NCI-H446 treated with DMSO at 0.1 percent for 48 hours (cell line): ENCODE measurements around the gene ARL15.

Source experiments
- DNase-seq: peaks from one replicate; lab custom pipeline; 2025; lab: John Stamatoyannopoulos, UW

ARL15 gene

DNA sequence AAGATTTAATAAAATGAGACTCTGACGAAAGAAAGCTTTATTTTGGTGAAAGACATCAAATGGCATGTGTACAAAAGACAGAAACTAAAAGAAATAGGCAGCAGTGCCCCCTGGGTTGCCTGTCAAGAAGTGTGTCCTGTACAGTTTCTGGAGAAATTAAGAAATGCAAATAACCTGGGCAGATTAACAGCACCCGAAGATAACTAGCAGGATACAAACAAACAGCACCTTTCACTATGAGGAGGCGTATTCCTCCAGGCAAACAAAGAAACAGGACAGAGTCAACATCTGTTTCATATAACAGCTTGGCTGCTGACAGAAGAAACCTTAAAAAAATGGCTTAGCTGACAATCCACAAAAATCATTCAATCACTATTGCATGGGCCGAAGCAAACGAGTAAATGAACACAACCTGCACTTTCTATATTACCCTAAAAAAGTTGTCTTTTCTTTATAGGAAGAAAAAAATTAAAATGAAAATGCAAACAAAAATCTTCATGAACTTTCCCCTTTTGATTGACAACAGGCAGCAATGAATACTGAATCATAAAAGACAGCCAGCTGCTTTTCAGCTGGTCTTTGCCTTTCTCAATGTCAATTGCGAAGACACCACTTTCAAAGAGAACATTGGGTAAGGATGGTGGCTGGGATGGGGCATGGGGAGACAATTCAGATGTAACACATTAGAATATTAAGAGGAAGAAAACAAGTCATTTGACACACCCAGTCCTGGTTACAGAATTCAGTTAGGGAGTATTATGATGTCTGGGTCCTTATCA, 162.1 kb downstream of the ARL15 start:
- DNase-seq, result no peak

DNA sequence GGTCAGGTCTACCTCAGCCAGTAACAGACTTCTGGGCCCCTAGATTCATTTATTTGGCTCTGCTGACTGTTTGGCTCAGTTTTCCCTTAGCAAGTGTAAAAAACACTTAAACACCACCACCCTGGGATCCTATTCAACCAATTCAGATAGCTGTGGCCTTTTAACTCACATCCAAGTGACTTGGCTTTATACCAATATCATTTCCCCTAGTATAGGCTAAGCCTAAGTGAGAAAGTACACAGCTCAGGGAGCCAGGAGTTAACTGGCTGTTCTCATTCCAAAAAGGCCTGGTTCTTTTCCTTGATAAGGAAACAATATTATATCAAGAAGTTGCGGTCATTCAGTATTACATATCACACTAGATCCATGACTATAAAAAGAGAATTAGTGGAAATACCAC, 163.5 kb downstream of the ARL15 start:
- DNase-seq, result peak; percentile 49

DNA sequence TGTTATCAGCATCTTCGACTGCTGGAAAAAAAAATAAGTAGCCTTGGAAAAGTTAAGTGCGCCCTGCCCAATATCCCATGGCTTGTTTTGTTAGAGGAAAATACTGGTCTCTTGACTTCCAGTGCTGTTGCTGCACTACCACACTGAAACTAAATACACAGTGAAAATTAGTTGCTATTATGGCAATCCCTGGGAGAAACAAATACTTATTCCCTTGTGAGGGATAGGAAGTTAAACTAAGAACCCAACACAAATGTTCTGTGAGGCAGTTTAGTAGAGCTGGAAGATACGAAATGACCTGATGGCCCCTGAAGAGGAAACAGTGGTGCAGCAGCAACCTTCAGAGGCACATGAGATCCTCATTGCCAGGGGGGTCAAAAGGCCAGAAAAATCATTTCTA, 164.0 kb downstream of the ARL15 start:
- no peak for DNase-seq

DNA sequence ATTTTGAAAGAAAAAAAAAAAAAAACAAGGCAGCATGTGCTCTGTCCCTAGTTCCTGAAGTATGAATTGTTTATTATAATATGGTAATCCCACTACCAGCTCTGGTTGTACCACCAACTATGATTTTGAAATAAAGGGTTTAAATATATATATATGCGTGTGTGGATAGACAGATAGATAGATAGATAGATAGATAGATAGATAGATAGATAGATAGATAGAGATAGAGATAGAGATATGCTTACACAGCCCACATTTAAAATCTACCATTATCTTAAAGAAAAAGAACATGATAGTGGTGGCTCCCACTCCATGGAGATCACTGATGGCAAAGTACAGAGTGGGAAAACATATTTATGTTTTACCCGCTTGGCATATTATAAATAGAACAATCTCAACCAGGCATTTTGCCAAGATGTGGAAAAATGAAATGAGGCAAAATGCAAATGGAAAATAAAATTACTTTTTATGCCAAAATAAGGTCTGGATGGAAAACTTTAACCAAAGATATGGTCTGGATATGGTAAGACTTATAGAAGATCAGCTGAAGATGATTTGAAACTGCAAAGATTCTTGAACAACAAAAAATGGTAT, 170.0 kb downstream of the ARL15 start:
- no peak for DNase-seq

DNA sequence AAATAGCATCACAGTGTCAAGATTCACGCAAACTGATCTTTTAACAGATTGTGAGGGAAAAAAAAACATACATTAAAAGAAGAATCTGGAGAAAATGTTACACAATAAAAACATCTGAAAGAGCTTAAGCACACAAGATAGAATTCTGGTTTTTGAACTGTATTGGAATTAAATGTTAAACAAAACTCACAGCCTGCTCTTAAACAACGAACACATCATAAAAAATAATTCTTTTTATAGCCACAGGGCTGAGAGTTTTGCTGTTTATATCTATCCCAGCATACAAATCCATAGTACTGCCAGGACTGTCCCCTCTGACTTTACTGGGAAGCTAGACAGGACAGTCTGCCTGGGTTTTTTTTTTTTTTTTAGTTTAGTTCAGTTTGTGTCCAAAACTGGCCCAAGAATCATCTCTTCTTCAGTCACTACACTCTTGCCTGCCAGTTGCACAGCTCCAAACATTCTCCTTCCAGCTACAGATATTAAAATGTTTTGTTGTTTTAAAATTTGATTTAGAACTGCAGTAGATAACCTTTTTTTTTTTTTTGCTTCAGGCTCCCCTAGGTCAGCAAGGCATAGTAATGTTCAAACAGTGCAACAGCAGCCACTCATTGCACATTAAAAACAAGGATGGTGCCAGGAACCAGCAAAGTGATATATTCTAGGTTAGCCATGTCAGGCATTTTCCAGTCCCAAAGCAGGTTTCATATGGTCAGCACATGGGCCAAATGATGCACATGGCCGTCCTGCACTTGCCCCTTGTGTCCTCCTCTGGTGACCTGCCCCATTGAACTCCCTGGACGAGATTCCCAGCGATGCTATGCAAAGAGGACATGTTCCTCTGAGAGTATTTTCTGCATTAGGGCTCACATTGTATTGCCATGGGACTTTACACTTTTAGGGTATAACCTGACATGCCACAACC, 173.6 kb downstream of the ARL15 start:
- DNase-seq, result no peak

DNA sequence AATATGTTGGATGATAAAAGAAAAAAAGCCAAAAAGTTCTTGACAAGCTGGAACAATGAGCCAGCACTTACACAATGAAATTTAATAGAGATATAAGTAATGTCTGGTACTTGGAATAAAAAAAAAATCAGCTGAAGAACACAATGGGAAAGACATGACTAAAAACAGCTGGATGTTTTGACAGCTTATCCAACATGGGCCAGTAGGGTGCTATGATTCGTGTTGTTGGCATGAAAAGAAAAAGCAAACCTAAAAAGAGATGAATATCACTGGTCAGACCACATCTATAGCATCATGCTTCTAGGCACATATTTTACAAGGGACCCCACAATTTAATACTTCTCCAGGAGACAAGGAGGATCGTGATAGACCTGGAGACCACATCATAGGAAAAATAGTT, 175.3 kb downstream of the ARL15 start:
- no peak for DNase-seq

DNA sequence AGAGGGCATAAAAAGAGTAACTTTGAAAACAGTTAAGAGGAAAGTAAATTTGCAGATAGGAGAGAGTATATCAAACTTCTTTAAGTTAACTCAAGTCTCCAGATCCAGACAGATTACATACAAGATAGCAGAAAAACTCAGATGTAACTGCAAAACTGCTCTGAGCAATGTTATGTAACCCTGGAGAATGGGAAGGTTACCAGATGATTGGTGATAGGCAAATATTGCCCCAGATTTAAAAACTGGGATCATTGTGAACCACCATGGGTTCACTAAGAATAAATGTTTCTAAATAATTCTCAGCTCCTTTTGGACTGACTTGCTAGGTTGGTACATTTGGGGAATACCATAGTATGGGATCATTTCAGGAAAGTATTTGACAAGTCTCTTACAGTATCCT, 176.5 kb downstream of the ARL15 start:
- no peak for DNase-seq

DNA sequence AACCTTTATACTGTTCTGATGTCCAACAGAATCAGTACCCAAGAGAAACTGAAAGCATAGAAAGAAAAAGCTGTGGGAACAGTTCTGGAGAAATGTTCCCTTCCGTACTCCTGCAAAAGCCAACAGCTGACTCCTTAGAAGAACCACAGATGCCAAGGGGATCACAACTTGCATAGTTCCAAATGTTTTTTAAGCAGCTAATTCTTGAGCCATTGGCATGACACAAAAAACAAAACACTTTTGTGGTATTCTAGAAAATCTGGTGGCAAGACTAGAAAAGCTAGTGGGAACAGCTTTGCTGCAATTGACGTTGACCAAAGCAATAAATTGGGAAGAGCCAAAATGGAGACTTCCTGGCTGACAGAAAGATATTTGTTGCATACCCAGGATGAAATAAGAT, 189.9 kb downstream of the ARL15 start:
- no peak for DNase-seq

DNA sequence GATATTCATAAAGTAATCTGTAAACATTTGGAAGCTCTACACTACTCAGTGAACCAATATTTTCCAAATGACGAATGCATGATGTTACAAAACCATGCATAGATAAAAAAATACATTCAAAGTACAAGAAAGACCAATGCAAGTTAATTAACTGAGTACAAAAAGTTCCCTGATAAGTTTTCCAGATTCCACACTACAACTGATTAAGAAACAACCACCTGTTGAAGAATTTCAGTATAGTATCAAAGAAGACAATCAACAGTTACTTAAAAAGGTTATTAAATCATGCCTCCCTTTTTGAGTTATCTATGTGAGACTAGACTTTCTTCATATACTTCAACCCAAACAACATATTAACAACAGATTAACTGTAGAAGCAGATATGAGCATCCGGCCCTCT, 192.4 kb downstream of the ARL15 start:
- DNase-seq, result no peak

DNA sequence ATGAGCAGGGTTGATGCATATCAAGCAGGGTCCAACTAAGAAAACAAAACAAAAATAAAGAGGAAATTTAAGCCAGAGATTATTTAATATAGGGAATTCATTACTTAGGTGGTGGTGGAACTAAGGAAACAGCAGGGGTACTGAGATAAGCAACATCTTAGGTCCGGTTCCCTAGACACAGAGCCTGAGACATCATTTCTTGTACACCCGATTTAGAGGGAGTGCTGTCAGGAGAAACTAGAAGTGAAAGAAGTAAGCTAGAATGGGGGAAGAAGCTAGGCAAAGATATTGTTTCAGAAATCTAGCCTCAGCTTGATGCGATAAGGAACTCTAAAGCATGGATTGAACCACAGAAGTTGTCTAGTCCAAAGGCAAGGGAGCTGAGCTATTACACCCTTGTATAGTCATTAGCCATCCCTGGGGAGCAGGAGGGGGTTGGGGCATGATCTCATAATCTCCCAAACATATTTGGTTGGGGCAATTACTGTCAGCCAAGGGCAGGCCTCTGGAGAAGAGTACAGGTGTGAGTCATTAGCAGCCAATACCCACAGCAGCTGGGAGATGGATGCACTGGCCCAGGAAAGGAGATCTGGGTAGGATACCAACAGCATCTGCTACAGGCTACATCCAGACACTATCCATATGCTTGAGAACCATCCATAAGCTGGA, 194.5 kb downstream of the ARL15 start:
- DNase-seq, result peak; percentile 11

DNA sequence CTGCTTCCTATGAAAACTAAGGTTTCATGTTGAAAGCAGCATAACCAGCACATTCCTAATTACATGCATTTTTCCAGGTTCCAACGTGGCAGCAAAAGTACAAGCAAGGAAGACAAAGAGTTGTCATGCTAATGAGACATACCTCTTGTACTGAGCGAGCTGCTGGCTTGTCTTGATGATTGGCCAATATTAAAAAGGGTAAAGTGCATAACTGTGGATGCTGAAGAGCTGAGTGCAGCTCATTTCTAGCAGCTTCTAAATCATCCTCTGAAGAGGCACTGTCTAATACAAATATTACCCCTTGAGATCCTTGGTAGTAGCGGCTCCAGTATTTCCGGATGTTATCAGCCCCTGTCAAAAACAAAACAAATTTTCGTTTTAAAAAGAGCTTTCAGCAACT, 197.3 kb downstream of the ARL15 start:
- no peak for DNase-seq

DNA sequence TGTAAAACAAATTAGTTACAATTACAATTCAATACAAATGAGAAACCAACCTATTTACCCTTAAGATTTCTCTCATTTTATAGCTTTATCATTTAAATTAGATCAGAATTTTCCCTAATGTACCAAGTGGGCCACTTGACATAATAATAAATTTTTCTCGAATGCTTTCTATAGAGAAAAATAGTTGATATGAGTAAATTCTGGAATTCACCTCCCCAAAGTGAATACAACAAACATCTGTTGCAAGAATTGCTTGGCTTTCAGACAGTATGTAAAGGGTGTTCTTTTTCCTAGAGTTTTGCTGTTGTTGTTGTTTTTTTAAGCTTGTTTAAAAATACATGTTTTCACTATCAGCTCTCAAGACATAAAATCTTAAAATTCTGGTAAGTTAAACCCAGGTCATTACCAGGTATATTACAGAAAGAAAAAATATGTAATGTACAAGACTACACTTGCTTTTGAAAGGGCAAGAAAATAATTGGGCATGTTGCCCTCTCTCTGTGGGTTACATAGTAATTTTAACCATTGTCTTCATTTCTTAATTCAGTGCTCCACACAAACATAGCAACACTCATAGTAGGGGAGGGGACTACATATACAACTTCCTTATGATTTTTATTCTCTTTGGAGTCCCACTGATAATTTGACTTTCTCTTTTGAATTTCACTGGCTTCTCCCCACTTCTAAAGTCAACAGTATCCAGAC, 200.6 kb downstream of the ARL15 start:
- no peak for DNase-seq

DNA sequence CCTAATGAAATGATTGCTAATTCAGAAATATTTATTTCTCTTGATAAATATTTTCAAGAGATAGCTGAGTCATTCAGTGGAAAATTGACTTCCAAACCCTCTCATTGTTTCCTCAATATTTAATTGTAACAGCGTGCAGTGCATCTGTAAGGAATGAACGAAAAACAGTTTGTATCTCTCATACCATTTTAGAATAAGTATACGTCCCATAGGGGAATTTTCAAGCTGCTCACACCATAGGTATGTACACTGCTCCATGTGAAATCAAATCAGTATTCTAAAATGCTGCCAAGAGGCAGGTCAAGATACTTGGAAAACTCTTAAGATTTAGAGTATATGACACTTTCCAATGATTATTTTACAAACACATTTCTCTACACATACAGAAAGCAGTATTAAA, 202.2 kb downstream of the ARL15 start:
- DNase-seq, result no peak

DNA sequence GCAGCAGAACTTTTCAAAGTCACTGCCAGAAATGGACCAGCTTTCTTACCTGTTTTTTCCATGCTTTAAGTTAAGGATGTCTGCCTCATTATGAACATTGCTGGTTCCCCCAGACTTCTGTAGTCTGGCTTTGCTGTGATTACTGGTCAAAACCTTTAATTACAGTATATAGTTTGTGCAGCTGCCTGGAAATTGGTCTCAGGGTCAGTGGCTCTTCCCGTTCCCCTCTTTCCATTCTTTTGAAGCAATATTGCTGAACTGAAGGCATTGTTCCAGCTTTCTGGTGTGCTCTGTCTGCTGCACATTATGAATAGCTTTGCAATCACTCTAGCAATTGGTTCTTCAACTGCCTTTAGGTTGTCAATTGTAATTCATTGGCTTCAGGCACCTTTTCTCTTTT, 206.5 kb downstream of the ARL15 start:
- DNase-seq, result no peak

DNA sequence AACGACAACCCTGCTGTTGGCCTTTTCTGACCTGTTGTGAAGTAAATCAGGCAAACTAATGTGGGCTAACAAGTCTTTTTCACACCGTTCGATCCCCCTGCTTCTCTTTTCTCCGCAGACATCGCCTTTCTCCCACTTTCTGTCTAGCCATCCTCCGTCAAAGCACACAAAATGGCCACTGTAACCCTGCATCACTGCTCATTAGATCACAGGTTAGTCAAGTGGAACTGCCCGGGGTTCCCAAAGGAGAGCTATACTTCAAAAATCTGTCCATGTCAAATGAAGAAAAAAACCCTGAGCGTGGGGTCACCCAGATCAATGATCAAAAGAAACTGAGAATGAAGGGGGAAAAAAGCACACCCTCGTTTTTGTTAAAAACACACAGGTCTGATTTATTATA, 212.1 kb downstream of the ARL15 start:
- no peak for DNase-seq

DNA sequence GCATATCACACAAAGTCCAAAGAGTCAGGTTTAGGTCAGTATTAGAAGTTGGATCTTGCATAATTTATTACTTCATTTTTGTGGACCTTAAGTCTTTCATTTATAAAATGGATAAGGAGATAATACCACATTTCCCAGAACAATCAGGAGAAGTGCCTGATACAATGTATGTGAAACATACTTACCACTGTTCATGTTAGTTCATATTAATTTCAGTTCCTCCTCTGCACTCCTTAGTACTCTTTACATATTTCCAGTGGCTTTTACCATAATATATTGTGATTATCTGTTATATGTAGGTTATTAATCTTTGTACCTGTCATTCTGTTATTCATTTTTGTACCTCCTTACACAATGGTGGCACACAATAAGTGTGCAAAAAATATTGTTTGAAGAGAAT, 214.4 kb downstream of the ARL15 start:
- DNase-seq, result no peak

DNA sequence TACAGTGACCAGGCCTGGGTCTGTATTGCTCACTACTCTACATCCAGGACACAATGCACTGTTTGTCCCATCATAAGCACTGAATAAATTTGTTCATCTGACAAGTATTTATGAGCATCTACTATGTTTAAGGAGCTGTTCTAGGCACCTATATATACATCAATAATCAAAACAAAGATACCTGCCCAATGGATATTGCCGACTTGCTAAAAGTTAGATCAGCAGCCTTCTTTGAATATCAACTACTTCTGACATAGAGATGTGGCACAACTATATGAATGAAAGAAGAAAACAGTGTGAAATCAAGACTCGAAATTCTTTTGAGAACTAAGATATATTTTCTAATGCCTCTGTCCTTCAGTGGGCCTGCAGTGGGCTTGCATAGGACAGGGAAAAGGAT, 215.7 kb downstream of the ARL15 start:
- no peak for DNase-seq

DNA sequence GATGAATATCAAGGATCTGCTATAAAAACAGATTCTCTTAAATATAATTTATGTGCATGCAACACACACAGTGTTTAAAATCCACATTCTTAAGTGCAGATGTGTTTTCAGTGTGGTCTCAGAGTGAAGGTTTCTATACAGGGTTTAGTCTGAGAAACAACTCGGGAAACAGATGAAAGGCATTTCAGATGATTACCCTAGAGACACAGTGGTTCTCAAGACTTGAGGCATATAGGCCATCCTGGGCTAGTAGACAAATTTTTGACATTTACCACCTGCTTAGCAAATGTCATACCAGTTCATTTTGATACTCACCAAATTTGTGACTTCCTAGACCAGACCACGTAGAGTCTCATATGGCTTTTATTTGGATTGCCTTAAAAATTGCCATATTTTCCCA, 216.5 kb downstream of the ARL15 start:
- DNase-seq, result no peak

DNA sequence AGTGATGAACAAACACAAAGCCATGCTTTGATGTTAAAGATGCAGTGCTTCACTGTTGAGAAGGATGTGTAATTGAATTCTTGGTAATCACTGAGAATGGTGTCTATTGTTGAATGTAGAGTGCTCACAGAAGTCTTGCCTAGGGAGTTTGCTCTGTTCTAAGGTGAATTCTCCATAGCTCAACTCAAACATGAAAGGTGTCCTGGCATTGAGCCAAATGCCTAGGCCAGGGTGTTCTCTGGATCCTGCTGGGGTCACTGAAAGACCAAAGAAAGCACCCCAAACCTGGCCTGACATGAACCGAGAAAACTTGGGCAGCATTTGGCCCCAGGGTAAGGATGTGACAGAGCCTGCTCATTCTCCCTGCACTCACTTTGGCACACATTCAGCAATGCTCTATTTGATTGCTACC, 217.3 kb downstream of the ARL15 start:
- DNase-seq, result no peak

DNA sequence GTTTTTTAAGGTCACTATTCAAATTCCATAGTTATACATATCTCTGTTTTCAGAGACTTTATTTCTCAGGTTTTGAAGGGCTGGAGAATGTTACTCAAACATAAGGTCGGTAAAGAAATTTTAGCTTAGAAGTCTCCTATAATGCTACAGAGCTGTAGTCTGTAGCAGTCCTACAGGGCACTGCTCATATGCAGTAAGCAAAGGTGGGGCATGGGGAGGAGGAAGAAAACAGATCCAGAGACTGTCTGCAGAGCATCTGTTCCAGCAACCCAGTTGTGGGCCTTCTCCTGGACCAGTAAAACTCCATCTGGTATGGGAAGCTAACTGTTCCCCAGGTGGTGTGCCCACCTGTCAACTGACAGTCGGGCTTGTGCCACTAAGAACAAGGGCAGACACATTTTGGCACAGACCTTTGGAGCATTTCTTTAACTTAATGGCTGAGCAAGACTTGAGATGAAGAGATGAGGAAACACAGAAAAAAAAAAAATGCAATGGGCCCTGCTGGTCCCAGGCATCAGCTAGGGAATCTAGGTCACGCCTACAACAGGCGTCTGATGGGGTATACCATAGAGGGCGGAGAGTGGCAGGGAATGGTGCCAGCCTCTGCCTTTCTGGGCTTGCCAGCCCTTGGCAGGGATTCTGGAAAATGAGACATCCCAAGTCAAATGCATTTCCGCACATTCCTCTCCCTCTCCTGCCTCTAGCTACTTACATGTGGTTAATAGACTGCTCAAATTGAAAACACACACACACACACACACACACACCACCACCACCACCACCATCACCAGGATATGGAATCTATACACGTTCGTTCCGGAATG, 218.9 kb downstream of the ARL15 start:
- peak; percentile 89 for DNase-seq
